ENCODE data around the gene KRTAP4-8.
"Not testable (repeated sequence)": the region's sequence is repeated elsewhere in the genome, so short reads cannot be mapped to it uniquely, and the experiment has no call there.

DNA sequence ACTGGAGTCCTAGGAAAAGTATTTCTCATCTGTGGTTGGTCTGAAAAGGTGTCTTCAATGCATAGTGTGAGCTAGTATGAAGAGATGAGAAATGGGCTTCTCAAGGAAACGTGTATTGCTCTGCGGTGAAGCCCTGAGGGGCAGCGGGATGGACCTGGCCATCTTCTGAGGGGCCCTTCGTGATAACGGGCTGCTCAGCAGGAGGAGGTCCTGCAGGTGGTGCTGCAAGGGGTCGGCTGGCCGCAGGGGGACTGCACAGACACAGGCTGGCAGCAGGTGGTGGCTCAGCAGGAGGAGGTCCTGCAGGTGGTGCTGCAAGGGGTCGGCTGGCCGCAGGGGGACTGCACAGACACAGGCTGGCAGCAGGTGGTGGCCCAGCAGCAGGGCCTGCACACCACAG lies 43.4 kb downstream of the KRTAP4-8 start:
- TF ChIP-seq, protein P1, sequence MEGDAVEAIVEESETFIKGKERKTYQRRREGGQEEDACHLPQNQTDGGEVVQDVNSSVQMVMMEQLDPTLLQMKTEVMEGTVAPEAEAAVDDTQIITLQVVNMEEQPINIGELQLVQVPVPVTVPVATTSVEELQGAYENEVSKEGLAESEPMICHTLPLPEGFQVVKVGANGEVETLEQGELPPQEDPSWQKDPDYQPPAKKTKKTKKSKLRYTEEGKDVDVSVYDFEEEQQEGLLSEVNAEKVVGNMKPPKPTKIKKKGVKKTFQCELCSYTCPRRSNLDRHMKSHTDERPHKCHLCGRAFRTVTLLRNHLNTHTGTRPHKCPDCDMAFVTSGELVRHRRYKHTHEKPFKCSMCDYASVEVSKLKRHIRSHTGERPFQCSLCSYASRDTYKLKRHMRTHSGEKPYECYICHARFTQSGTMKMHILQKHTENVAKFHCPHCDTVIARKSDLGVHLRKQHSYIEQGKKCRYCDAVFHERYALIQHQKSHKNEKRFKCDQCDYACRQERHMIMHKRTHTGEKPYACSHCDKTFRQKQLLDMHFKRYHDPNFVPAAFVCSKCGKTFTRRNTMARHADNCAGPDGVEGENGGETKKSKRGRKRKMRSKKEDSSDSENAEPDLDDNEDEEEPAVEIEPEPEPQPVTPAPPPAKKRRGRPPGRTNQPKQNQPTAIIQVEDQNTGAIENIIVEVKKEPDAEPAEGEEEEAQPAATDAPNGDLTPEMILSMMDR (IDR thresholded peaks at IDR 0.05), result not testable (repeated sequence)
- TF ChIP-seq EZH2, EZH2phosphoT487 (IDR thresholded peaks at IDR 0.05): not testable (repeated sequence)
